NCI-H2107 treated with DMSO at 0.1 percent for 48 hours (cell line): Measurements from ENCODE around the gene AFF1.

Experiments
- DNase-seq: peaks from one replicate; lab custom pipeline; 2025; ENCODE audit not compliant: unreplicated experiment; lab: John Stamatoyannopoulos, UW

AFF1 gene

DNA sequence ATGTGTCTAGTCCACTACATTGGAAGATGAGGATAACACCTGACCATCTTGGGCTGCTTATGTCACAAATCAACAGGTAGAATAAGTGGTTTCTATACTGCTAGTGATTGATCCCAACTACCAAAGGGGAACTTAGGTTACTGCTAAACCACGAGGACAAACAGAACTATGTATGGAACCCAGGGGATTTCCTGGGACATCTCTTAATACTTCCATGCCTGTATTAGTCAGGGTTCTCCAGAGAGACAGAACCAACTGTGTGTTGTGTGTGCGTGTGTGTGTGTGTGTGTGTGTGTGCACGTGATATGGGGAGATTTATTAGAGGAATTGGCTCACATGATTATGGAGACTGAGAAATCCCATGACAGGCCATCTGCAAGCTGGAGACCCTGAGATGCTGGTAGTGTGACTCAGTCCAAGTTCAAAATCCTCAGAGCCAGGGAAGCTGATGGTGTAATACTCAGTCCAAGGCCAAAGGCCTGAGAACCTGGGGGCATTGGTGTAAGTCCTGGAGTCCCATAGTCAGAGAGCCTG is 16.2 kb upstream of the AFF1 start:
- no peak for DNase-seq

DNA sequence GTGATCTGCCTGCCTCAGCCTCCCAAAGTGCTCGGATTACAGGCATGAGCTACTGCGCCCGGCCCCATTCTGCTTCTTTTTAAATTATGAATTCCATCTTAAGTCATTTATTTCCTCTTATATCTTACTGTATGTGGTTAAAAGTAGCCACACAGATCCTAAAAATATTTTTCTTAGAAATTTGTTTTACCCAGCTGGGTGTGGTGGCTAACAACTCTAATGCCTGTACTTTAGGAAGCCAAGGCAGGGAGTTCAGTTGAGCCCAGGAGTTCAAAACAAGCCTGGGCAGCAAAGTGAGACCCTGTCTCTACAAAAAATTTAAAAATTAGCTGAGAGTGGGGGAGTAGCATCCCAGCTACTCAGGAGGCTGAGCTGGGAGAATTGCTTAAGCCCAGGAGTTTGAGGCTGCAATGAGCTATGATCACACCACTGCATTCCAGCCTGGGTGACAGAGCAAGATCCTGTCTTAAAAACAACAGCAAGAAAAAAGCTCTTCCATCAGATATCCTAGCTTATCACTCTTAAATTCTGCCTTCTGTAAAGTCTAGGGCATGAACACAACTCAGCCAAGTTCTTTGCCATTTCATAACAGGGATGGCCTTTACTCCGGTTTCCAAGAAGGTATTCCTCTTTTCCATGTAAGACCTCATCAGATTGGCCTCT is 15.1 kb upstream of the AFF1 start:
- DNase-seq, result no peak

DNA sequence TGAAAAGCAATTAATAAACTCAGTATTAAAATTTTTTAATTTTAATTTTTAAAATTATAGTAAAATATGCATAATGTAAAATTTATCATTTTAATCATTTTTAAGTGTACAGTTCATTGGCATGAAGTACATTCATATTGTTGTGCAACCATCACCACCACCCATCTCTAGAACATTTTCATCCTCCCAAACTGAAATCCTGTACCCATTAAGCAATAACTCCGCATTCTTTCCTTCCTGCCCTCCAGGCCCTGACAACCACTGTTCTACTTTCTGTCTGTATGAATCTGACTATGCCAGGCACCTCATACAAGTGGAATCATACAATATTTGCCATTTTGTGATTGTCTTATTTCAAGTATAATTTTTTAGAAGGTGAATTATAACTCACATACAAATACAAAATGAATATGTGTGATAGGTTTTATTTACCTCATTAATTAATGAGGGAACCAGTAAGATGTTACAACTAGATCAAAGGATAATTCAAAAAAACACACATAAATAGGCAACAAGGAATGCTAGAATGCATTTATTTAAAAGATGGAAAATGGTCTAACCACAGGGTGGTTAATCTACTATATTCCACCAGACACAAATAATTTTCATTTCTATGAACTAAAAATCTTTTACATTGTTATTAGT is 13.1 kb upstream of the AFF1 start:
- DNase-seq, result no peak

DNA sequence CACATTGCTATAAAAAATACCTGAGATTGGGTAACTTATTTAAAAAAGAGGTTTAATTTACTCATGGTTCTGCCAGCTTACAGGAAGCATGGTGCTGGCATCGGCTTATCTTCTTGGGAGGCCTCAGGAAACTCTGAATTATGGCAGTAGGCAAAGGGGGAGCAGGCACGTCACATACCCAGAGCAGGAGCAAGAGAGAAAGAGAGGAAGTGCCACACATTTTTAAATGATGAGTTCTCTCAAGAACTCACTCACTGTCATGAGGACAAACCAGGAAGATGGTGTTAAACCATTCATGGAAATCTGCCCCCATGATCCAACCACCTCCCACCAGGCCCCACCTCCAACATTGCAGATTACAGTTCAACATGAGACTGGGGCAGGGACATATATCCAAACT is 10.0 kb upstream of the AFF1 start:
- DNase-seq, result no peak

DNA sequence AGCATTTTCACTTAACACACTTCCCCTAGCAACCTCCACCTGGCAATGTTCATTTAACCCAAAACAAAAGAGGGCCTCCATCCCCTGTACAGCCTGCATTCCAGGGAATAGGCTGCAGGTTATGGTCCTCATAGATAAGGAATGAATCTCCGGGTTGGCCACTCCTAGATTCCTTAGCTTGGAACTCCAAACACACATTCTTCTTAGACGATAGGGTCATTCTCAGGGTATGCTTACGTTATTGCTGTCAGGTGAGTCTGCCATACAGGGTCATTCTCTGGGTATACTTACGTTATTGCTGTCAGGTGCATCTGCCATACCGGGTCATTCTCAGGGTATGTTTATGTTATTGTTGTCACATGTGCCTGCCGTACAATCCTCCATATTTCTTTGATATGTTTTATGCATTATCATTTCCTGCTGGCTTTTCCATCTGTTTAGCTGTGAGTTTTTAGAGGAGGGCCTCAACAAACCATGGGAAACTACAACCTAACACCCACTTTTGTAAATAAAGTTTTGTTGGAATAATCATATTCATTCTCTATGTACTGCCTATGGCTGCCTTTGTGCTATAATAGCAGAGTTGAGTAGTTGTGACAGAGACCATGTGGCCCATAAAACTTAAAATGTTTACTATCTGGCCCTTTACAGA is 8.2 kb upstream of the AFF1 start:
- DNase-seq, result no peak

DNA sequence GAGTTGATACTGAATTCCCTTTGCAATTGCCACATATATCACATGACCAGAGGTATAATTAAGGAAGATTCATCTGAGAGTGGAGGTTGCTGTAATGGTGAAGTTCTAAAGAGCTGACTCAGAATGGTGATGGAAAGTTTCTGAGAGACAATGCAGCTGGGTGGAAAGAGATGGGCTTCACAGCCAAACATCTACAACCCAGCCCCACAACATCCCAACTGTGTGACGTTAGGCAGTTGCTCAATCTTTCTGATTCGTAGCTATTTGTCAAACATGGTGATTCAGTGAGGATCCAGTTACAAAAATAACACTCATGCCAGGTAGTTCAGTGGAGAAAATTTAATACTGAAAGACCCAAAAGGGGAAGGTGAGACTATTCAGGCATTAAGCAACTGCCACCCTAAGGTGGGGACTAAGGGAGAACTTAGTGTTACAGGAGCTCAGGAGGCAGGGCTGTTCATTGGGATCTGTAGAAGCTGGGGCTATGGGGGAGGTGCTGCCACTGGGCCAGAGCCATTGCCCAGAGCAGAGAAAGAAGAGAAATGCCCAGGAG is 6.9 kb upstream of the AFF1 start:
- no peak for DNase-seq

DNA sequence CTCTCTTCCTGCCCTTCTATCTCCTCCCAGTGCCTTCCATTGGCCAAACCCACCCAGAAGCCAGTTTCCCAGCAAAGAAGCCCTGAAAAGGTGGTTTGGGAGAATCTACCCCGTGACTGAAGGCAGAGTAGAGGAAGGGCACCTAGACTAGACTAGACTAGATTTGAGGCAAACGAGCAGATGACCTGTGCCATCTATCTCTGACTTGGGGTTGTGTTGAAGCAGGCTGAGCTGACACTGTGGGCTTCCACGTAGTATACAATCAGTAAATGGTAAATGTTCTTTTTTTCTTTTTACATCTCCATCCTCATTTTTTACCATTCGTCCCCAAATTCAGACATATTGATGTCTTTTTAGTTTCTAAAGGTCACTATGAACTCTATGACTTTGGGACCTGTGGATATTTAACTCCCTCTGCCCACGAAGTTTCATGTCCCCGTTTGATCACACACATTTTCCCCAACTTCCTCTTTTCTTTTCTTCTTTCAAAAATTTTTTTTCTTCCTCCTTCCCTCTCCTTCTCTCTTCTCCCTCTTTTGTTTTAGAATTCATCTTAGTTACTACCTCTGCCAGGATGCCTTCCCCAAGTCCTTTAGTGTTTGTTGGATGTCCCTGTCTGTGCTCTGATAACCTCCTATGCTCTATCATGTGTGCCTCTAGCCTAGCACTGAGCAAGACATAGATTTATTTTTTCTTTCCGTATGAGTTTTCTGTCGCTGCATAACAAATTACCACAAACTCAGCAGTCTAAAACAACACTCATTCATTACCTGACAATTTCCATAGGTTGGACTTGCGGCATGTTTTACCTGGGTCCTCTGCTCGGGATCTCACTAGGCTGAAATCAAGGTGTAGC is 6.2 kb upstream of the AFF1 start:
- no peak for DNase-seq

DNA sequence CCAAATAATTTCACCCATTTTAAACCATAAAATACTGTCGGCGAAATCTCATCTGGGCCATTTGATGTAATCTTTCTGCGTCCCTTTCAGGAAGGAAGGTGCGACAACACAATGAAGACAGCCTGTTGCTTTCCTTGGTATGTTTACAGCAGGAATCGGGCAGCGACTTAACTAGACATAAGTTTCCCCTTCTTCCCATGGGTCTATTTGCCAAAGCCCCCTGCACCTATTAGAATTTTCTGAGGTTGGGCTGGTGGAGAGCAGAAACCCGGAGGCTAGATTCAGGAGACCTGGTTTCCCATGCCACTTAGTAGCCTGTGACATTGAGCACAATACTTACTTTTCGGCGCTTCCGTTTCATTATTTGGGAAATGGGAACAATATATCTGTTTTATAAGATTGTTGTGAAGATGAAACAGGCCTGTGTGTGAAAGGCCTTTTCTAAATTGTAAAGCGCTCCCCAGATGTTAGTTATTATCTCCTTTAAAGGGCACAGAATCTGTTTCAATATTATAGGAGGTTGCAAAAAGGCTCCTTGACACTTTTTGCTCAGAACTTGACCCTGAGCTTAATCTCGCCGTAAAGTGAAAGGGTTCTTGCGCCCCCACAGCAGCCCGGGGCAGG is 552 bp upstream of the AFF1 start:
- no peak for DNase-seq

DNA sequence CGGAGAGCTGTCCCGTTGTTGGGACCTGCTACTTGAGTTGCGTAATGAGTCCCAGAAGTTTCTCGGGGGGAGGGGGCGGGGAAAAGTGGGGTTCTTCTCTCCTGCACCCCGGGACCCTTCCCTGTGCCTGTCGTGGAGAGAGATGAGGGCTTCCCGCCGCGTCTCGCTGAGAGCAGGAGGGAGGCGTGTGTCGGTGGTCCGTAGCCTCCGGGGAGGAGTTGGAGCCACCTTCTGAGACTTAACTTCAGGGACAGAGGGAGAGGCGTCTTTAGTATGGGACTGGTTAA is 698 bp downstream of the AFF1 start:
- DNase-seq, result no peak

DNA sequence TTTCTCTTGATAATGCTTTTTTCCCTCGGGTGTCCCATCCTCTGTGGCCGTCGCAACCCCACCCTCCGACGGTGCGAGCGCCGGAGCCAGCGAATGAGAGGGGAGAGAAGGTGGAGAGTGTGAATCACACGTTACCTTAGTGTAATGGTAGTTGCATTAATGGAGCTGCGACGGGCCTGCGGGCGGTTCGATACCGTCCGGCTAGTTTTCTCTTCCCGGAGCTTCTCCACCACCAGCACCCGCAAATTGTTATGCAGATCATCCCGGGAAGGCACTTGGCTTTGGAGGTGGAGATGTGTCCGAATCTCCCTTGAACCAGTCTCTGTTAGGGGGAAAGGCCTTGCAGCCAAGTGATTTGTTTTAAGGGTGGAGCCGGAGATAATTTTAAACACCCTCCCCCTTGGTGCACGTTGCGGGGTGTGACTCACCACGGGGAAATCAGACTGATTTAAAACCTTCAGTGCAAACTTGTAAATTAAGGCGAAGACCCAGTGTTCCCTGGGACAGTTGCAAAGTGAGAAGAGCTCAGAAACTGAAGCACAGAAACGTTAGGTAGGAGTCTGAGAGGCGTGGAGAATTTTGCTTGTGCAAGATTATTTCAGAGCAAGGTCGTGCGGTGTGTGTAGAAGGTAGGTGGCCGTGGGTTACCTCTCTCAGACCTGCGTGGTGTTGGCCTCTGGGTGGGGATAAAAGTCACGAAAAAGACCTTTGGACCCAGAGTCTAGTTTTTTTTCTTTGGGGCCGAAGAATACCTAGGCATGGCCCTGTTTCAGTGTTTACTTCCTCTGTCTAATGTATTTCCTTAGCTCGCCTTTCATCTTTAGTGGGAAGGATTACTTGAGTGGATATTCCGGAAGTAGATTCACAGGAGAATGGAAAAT is 1.3 kb downstream of the AFF1 start:
- DNase-seq, result no peak

DNA sequence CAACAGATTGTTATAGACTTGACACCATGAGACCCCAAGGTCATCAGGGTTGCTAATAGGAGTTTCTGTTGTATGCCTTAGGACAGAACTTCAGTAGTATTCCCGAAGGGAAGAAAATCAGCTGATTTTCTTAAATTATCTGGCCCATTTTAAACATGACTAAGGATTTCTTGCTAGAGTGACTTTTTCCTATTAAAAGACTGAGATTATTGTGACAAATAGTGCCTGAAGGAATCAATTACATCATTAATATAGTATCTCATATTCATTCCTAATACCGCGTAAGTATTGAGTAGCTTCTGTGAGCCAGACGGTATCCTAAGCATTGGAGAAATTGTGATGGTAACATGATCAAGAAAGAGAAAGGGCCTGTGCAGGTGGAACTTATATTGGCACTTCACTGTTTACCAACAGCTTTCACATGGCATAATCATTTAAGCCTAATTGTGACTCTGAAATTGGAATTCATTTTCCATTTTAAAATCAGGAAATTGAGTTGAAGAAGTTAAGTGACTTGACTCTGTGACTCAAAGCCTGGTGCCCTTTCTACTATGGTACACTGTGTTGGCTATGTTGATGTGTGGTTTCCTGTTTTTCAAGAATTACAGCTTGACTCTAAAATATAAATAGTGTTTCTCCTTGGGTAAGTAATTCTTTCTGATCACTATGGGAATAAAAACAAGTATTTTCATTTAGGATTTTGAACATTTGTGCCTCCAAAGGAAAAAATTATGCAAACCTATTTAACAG is 4.1 kb downstream of the AFF1 start:
- DNase-seq, result no peak

DNA sequence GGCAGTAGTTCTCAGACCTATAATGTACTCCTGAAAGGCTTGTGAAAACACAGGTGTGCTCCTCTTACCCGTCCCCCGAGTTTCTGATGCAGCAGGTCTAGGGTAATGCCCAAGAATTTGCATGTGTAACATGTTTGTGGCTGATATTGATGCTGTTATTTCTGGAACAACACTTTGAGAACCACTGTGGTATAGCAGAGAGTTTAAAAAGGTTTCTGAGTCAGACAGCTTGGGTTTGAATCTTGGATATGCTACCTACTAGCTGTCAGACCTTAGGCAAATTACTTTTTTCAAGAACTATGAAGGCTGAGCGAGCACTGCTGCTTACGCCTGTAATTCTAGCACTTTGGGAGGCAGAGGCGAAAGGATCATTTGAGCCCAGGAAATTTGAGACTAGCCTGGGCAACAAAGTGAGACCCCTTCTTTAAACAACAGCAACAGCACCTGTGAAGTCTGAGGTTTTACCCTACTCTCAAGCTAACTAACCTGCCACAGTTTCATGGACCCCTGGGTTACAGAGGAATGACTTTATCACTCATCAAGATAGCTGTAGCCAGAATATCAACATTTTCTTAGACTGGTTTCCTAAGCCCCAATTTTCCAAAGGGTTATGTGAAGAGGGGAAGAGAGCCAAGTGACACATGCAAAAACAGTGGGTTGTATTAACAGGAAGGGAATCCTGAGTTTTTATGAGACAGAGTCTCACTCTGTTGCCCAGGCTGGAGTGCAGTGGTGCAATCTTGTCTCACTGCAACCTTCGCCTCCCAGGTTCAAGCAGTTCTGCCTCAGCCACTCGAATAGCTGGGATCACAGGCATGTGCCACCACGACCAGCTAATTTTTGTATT is 5.1 kb downstream of the AFF1 start:
- DNase-seq, result no peak

DNA sequence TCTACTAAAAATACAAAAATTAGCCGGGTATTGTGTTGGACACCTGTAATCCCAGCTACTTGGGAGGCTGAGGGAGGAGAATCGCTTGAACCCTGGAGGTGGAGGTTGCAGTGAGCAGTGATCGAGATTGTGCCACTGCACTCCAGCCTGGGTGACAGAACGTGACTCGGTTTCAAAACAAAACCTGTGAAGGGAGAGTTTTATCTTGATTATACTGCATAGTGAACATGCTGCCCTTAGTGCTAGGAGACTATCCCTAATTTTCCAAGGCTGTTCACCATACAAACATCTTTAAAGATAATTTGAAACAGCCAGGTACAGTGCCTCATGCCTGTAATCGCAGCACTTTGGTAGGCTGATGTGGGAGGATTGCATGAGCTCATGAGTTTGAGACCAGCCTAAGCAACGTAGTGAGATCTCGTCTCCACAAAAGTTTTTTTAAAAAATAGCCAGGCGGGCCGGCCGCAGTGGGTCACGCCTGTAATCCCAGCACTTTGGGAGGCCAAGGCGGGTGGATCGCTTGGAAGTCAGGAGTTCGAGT is 6.2 kb downstream of the AFF1 start:
- no peak for DNase-seq

DNA sequence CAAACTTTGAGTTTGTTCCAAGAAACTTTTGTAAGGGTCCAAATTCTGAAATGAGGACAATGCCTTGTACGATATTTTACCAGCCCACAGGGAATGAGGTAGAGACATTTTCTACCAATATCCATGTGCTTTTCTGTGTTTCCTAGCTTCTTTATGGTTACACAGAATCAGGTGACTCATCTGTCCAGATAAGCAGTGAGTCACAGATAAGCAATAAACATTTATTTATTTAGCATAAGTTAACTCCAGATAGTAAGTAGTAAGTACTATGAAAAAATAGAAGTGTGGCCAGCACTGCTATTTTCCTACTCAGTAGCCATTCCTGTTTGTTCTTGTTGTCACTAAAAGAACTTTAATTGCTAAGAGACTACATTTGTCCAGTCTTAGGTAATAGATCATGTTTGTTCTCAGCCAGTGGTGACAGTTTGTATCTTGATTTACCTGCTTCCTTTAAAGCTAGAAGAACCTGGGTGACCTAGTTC is 7.4 kb downstream of the AFF1 start:
- DNase-seq, result no peak

DNA sequence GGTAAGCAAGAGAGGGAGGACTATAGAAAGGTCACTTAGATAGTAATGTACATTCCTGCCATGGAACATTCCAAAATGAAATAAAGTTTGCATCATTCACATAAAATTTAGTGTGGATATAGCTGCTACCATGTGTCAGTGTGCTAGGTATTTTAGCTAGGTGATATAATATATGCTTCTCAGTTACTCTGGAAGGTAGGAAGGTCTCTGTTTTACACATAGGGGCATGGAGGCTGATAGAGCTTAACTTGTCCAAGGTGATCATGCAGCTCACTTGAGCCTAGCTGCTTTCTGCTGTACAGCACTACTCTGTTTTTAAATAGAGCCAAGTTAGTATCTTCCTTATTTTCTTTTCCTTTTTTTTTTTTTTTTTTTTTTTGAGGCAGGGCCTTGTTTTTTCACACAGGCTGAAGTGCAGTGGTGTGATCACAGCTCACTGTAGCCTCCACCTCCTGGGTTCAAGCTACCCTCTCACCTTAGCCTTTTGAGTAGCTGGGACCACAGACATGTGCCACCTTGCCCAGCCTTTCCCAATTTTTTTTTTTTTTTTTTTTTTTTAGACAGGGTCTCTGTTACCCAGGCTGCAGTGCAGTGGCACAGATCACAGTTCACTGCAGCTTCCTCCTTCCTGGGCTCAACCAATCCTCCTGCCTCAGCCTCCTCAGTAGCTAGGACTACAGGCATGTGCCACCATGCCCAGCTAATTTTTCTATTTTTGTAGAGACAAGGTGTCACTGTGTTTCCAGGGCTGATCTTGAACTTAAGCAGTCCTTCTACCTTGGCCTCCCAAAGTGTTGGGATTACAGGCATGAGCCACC is 10.4 kb downstream of the AFF1 start:
- no peak for DNase-seq

DNA sequence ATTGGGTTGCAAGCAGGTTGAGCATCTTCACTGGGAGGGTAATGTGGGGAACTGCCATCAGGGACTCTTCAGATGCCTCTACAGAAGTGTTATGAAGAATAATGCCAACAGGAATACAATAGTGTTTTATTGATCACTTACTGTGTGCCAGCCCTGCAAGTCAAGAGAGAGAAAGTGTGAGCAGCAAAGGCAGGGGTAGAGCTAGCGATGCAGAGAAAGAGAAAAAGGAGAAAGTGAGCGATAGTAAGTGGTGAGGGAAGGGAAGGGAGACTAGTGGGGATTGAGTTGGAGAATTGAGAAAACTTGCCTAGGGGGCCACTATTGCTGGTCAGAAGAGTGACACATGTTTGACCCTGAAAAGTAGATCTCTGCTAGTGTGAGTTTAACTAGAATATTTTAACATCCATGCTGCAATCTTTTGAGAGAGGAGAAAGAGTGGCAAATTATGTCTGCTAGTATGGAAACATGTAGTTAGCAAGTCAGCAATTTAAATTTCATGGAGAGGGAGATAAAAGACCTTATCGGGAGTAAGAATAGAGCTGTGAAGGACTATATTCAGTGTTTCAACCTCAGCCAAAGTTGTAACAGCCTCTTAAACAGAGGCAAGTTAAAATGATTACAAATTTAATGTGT is 12.2 kb downstream of the AFF1 start:
- DNase-seq, result no peak
